ENCODE data around the gene FLACC1.

GRCh38 chr2:201366146-201366545, 9.0 kb upstream of the FLACC1 start:
- TF ChIP-seq EZH2 (IDR thresholded peaks at IDR 0.05) (no peak), POLR2AphosphoS5 (IDR thresholded peaks at IDR 0.05; ENCODE audit: borderline replicate concordance, low read depth, low read length) (no peak)
